NCI-H345 (cell line): ENCODE results near the gene RASSF5.
"Not testable (repeated sequence)": the region's sequence is repeated elsewhere in the genome, so short reads cannot be mapped to it uniquely, and the experiment has no call there.

ENCODE experiments used
- DNase-seq: peaks from one replicate; lab custom pipeline; 2025; lab: John Stamatoyannopoulos, UW

The RASSF5 gene

DNA sequence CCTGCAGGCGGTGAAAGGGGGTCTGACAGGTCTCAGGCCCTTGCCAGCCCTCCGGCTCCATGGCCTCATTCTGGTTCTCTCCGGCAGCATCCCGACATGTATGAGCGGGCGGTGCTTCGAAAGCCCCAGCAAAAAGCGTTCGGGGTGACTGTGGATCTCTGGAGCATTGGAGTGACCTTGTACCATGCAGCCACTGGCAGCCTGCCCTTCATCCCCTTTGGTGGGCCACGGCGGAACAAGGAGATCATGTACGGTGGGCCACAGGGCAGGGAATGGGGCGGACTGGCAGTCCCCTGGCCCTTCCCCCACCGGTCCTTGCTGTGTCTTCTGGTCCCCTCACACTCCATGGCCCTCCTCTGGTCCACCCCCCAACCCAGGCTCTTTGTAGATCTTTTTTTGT is 30.7 kb upstream of the RASSF5 start:
- no peak for DNase-seq

GRCh38 chr1:206477110-206477509 is 30.2 kb upstream of the RASSF5 start:
- DNase-seq = no peak

DNA sequence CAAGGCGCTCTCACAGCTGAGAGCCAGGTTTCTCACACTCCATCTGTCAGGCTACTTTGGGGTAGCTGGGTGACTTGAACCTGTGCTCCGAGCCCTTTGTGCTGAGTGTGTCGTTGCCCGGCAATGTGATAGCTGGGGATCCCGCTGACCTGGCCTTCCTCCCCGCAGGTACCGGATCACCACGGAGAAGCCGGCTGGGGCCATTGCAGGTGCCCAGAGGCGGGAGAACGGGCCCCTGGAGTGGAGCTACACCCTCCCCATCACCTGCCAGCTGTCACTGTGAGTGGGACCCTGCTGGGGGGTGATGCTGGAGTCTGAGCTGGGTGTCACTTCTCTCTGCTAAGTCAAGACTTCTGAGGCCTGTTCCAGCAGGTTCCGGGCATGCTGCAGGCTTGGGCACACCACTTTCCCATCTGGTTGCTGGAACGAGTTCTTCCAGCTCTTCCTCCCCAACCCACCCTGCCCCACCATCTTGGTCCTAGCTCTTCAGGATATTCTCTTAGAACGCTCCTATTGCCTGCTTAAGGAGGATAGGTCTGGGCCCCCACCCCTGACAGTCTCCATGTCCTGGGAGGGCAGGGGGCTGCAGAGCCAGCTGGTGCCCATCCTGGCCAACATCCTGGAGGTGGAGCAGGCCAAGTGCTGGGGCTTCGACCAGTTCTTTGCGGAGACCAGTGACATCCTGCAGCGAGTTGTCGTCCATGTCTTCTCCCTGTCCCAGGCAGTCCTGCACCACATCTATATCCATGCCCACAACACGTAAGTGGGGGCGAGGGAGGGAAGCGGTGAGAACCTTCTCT is 29.6 kb upstream of the RASSF5 start:
- DNase-seq = peak; percentile 15

DNA sequence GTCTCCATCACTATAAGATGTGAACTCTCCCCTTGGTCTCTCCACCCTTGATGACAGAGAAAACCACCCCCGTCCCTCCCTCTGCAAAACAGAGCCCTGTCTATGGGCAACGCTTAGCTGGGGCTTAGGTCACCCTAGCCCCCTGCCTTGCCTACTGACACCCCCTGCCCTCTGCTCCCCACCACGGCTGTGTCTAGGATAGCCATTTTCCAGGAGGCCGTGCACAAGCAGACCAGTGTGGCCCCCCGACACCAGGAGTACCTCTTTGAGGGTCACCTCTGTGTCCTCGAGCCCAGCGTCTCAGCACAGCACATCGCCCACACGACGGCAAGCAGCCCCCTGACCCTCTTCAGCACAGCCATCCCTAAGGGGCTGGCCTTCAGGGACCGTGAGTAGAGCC is 28.6 kb upstream of the RASSF5 start:
- DNase-seq = no peak

- DNase-seq = peak; percentile 56
Observed at GRCh38 chr1:206479183-206480125, 27.9 kb upstream of the RASSF5 start.

GRCh38 chr1:206480211-206480610 is 27.1 kb upstream of the RASSF5 start:
- no peak for DNase-seq

GRCh38 chr1:206482611-206483010 is 24.7 kb upstream of the RASSF5 start:
- DNase-seq = peak; percentile 25

DNA sequence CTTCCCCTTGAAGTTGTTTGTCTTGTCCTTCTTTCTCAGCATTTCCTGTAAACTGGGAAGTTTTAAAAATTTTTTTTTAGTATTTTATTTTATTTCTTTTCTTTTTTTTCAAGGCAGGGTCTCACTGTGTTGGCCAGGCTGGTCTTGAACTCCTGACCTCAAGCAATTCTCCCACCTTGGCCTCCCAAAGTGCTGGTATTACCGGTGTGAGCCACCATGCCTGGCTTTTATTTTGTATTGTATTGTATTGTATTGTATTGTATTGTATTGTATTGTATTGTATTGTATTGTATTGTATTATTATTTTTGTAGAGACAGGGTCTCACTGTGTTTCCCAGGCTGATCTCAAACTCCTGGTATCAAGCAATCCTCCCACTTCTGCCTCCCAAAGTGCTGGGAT is 23.5 kb upstream of the RASSF5 start:
- DNase-seq = not testable (repeated sequence)

GRCh38 chr1:206484901-206485300 is 22.4 kb upstream of the RASSF5 start:
- DNase-seq = no peak

GRCh38 chr1:206486995-206487788 is 20.1 kb upstream of the RASSF5 start:
- no peak for DNase-seq

- DNase-seq = no peak
Observed at GRCh38 chr1:206487970-206488369, 19.4 kb upstream of the RASSF5 start.

GRCh38 chr1:206488466-206488865 is 18.9 kb upstream of the RASSF5 start:
- no peak for DNase-seq

DNA sequence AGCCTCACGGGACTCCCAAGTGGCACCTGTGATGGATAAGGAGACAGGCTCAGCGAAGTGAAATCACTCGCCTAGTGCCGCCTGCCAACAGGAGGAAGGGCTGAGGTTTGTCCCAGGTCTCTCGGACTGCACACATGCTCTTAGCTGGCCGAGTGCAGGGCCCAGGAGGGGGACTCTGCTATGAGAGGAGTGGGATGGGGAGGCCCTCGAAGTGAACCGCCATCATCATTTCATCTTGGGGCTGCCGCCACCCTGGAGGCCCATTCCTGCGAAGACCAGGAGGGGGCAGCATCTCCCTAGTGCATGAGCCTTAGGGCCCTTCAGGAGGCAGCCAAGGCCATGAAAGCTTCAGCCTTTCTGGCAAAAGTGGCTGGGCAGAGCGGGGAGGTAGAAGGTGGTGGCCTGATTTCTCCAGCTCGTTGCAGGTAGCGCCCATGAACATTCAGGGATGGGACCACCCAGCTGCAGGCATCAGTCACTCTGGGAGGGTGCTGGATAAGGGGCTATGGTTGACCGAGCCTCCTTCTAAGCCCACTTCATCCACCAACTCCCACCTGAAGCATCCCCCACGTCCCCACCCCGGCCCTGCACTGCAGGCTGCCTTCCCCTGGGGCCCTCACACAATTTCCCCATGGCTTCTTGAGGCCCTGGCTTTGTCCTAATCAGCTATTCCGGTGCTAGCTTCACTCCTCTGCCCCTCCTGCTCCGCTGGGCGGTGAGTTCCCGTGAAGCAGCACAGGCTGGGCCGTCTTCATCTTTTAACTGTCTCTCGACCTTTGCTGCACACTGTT is 17.2 kb upstream of the RASSF5 start:
- peak; percentile 68 for DNase-seq

DNA sequence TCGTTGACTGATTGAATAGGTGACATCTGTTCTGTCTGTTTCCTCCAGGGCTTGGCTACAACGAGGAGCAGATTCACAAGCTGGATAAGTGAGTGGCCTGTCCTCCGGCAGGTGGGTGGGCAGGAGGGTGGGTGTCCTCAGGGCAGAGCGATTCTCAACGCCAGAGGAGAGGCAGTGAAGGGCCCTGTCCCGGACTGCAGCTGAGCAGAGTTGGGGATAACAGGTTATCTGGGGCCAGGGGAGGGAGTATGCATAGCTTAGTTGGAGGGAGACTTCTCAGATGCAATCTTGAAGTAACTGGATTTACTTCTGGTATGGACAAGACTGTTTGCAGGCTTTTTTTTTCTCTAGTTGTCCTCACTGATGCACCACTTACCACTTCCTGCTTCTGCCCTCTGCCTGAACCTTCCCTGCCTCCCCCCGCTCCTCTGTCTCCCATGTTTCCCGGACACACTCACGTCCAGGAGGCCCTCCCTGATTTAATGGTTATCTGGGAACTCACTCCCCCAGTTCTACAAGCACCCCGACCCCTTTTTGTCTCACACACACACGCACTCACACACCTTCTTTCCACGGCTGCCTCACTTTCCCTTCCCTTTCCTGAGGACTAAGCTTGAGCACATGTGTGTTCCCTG is 16.4 kb upstream of the RASSF5 start:
- DNase-seq = no peak

- DNase-seq = no peak
Observed at GRCh38 chr1:206491616-206492015, 15.7 kb upstream of the RASSF5 start.

DNA sequence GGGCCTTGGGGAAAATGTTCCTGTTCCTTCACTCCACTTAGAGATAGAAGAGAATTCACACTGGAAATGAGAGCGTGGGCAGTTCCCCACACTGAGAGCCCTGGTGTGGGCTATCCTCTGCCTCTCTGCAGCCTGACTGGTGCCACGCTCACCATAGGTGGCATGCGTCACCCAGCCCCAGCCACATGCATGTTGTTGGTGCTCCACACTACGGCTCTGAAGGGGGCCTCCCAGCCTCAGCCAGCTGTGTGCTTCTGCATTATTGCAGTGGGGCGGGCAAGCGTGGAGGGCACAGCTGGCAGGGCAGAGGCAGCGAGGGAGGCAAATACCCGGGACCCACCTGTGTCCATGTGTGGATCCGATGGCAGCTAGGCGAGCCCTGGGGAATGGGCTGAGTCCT is 14.7 kb upstream of the RASSF5 start:
- no peak for DNase-seq

- peak; percentile 18 for DNase-seq
Observed at GRCh38 chr1:206493279-206493678, 14.1 kb upstream of the RASSF5 start.

GRCh38 chr1:206495011-206495461 is 12.3 kb upstream of the RASSF5 start:
- DNase-seq = no peak

DNA sequence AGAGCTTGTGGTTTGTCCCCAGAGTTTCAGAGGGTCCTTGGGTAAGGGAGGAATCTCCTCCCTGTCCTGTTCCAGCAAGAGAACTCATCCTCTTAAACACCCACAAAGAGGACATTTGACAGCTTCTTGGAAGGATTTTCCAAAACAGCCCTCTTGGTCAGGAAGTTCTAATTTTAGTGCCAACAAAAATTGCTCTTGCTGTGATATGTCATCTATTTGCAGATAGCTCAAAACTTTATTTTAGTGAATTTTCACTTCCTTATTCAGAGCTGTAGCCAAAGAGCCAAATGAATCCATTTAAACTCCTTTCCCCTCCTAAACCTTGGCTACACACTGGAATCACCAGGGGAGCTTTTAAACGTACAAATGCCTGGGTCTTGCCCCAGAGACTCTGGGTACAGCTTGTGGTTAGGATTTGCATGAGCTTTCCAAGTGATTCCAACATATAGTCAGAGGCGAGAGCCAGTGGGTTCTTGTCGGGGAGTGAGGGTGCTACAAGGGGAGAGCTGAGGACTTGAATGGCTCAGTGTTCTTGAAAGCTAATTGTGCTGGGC is 11.8 kb upstream of the RASSF5 start:
- DNase-seq = no peak

GRCh38 chr1:206496131-206496793 is 11.1 kb upstream of the RASSF5 start:
- peak; percentile 44 for DNase-seq
